Gastrocnemius medialis (tissue), 4 donors: Measurements from ENCODE around the gene SLC22A5.

Experiments used
- POLR2A ChIP-seq, 2 donors: fragments of 450-650 bp; IDR thresholded peaks; one replicate each; pipeline ENCODE4 v1.6.1; 2017; ENCODE audit warnings: antibody characterized with exemption in 2 of 2, mild to moderate bottlenecking in 2 of 2, moderate library complexity in 2 of 2
- TF ChIP-seq, protein P1 (sequence below), 5 experiments: fragments of 450-650 bp in 3 of 5; fragments of 200-600 bp in 2 of 5; sonication (generic) in 2 of 5; IDR thresholded peaks in 4 of 5; conservative IDR thresholded peaks in 1 of 5; 1 replicate in 4 of 5; 2 replicates in 1 of 5; pipeline ENCODE4 v1.5.1; 2016 to 2019; ENCODE audit warnings: antibody characterized with exemption in 5 of 5, mild to moderate bottlenecking in 3 of 5, moderate library complexity in 3 of 5

DNA sequence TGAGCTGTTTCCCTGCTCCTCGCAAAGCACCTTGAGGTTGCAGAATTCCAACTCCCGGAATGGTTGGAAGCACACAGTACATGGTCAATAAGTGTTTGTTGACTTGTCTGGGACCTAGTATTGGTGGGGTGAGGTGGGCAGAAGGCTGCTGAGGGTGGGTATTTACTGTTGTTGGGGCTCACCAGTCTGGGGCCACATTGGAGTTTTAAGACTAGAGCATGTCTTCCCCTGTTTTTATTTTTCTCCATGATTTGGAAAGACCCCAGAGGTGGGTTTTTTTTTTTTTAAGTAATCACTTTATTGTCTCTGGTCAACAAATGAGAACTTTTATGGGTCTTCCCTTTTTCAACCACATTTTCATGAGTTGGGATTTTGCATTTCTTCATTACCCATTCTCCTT, 65.9 kb downstream of the SLC22A5 start:
- TF ChIP-seq, protein P1, sequence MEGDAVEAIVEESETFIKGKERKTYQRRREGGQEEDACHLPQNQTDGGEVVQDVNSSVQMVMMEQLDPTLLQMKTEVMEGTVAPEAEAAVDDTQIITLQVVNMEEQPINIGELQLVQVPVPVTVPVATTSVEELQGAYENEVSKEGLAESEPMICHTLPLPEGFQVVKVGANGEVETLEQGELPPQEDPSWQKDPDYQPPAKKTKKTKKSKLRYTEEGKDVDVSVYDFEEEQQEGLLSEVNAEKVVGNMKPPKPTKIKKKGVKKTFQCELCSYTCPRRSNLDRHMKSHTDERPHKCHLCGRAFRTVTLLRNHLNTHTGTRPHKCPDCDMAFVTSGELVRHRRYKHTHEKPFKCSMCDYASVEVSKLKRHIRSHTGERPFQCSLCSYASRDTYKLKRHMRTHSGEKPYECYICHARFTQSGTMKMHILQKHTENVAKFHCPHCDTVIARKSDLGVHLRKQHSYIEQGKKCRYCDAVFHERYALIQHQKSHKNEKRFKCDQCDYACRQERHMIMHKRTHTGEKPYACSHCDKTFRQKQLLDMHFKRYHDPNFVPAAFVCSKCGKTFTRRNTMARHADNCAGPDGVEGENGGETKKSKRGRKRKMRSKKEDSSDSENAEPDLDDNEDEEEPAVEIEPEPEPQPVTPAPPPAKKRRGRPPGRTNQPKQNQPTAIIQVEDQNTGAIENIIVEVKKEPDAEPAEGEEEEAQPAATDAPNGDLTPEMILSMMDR (IDR thresholded peaks at IDR 0.05 in 4 of 5, conservative IDR thresholded peaks at IDR 0.05 in 1 of 5) = no peak
- no peak for TF ChIP-seq POLR2A (IDR thresholded peaks at IDR 0.05)
